H1 (cell line): Measurements from ENCODE around the gene CDH2.

Source experiments
- EP300 ChIP-seq, 2 experiments: IDR thresholded peaks; 1 replicate in 1 of 2; 2 replicates in 1 of 2; pipeline ENCODE4 v1.6.1; 2011 to 2012; ENCODE audit warnings: low read depth in 2 of 2, low read length in 2 of 2, mild to moderate bottlenecking in 2 of 2, borderline replicate concordance in 1 of 2, inconsistent platforms in 1 of 2, moderate library complexity in 1 of 2
- HDAC2 ChIP-seq, 2 experiments: fragments of 300-600 bp in 1 of 2; sonication (generic) in 1 of 2; IDR thresholded peaks; 2 replicates each; pipeline ENCODE4 v1.6.1; 2011 to 2012; ENCODE audit warnings: low read depth in 2 of 2, low read length in 2 of 2, mild to moderate bottlenecking in 2 of 2, moderate library complexity in 2 of 2, borderline replicate concordance in 1 of 2, inconsistent platforms in 1 of 2
- JUND ChIP-seq: IDR thresholded peaks from 2 replicates; pipeline ENCODE4 v1.6.1; 2011; ENCODE audit warnings: mild to moderate bottlenecking, improper control_type of control experiment, low read length
- POLR2A ChIP-seq, 2 experiments: IDR thresholded peaks; 1 replicate in 1 of 2; 2 replicates in 1 of 2; pipeline ENCODE4 v1.6.1; 2011; ENCODE audit warnings: low read depth in 2 of 2, low read length in 2 of 2, mild to moderate bottlenecking in 2 of 2; ENCODE audit errors: control extremely low read depth in 1 of 2
- POLR2AphosphoS5 ChIP-seq: IDR thresholded peaks from 2 replicates; pipeline ENCODE4 v1.6.1; 2011; ENCODE audit warnings: low read depth, low read length
- RNF2 ChIP-seq: fragments of 200-900, 300-1000 bp; sonication (generic); IDR thresholded peaks from 2 replicates; pipeline ENCODE4 v1.7.1; 2016; ENCODE audit warnings: borderline replicate concordance, low read depth, mild to moderate bottlenecking, antibody characterized with exemption, low read length; ENCODE audit not compliant: poor library complexity, severe bottlenecking; ENCODE audit errors: missing control alignments
- SP4 ChIP-seq: IDR thresholded peaks from 2 replicates; pipeline ENCODE4 v1.6.1; 2012; ENCODE audit warnings: low read length, inconsistent platforms
- YY1 ChIP-seq: IDR thresholded peaks from 2 replicates; pipeline ENCODE4 v1.6.1; 2011; ENCODE audit warnings: low read depth, mild to moderate bottlenecking, low read length
- TF ChIP-seq, protein P1 (sequence below), 3 experiments: IDR thresholded peaks; 1 replicate in 2 of 3; 2 replicates in 1 of 3; pipeline versions ENCODE4 v1.5.1 to v1.6.1; 2011; ENCODE audit warnings: low read length in 3 of 3, mild to moderate bottlenecking in 3 of 3, inconsistent platforms in 2 of 3, low read depth in 1 of 3, moderate library complexity in 1 of 3; ENCODE audit not compliant: insufficient read depth in 1 of 3; ENCODE audit errors: control extremely low read depth in 1 of 3
- TF ChIP-seq, protein P2 (sequence below): IDR thresholded peaks from 2 replicates; pipeline ENCODE4 v1.6.1; 2011; ENCODE audit warnings: low read length, improper control_type of control experiment
- TF ChIP-seq, protein P3 (sequence below): IDR thresholded peaks from 2 replicates; pipeline ENCODE4 v1.6.1; 2011; ENCODE audit warnings: low read depth, mild to moderate bottlenecking, low read length; ENCODE audit not compliant: insufficient read depth
- TF ChIP-seq, protein P4 (sequence below): IDR thresholded peaks from 2 replicates; pipeline ENCODE4 v1.6.1; 2012; ENCODE audit warnings: inconsistent platforms

DNA sequence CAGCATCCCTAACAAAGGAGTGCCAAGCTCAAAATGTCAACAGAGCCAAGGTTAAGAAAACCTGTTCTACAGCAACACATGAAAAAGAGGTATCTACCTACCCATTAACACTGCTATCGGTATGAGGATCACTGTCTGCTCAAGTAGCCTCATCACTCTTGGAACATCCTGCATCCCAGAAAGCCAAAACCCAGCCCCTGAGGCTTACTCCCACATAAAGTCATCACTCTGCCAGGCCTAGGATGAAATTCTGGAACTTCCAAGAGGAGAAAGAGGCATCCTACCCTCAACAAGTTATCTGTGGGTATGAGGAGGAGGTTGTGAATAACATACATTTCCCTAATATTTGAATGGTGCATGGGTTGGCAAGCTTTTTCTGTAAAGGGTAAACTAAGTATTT lies 25.5 kb downstream of the CDH2 start:
- TF ChIP-seq SP4 (no peak), YY1 (no peak), POLR2AphosphoS5 (no peak), JUND (no peak), EP300 (IDR thresholded peaks at IDR 0.05; ENCODE audit: borderline replicate concordance in 1 of 2, low read depth in 2 of 2, low read length in 2 of 2) (no peak), POLR2A (IDR thresholded peaks at IDR 0.05; ENCODE audit: control extremely low read depth in 1 of 2, low read depth in 2 of 2, low read length in 2 of 2) (no peak), HDAC2 (IDR thresholded peaks at IDR 0.05; ENCODE audit: borderline replicate concordance in 1 of 2, low read depth in 2 of 2, low read length in 2 of 2) (no peak), RNF2 (no peak)
- TF ChIP-seq, protein P1, sequence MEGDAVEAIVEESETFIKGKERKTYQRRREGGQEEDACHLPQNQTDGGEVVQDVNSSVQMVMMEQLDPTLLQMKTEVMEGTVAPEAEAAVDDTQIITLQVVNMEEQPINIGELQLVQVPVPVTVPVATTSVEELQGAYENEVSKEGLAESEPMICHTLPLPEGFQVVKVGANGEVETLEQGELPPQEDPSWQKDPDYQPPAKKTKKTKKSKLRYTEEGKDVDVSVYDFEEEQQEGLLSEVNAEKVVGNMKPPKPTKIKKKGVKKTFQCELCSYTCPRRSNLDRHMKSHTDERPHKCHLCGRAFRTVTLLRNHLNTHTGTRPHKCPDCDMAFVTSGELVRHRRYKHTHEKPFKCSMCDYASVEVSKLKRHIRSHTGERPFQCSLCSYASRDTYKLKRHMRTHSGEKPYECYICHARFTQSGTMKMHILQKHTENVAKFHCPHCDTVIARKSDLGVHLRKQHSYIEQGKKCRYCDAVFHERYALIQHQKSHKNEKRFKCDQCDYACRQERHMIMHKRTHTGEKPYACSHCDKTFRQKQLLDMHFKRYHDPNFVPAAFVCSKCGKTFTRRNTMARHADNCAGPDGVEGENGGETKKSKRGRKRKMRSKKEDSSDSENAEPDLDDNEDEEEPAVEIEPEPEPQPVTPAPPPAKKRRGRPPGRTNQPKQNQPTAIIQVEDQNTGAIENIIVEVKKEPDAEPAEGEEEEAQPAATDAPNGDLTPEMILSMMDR (IDR thresholded peaks at IDR 0.05; ENCODE audit: control extremely low read depth in 1 of 3, insufficient read depth in 1 of 3, low read depth in 1 of 3, low read length in 3 of 3): no peak
- TF ChIP-seq, protein P2, sequence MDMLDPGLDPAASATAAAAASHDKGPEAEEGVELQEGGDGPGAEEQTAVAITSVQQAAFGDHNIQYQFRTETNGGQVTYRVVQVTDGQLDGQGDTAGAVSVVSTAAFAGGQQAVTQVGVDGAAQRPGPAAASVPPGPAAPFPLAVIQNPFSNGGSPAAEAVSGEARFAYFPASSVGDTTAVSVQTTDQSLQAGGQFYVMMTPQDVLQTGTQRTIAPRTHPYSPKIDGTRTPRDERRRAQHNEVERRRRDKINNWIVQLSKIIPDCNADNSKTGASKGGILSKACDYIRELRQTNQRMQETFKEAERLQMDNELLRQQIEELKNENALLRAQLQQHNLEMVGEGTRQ: no peak
- TF ChIP-seq, protein P3, sequence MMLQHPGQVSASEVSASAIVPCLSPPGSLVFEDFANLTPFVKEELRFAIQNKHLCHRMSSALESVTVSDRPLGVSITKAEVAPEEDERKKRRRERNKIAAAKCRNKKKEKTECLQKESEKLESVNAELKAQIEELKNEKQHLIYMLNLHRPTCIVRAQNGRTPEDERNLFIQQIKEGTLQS: no peak
- TF ChIP-seq, protein P4, sequence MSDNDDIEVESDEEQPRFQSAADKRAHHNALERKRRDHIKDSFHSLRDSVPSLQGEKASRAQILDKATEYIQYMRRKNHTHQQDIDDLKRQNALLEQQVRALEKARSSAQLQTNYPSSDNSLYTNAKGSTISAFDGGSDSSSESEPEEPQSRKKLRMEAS: no peak
